ENCODE data around the gene ITGB4.

ITGB4 gene

GRCh38 chr17:75707079-75707571 is 14.1 kb upstream of the ITGB4 start:
- Histone ChIP-seq H3K27me3 (ENCODE audit: insufficient read depth, poor library complexity, severe bottlenecking) (no peaks in the 10 kb centered on the region), H3K4me3 (ENCODE audit: severe bottlenecking) (no peak overlapping the region), H3K9me3 (ENCODE audit: severe bottlenecking) (no peaks in the 10 kb centered on the region), H3K36me3 (ENCODE audit: low read depth) (peaks cover 63% of the 10 kb centered on the region), H3K27ac (ENCODE audit: poor library complexity, severe bottlenecking) (peak overlapping the region; percentile 100), H3K4me1 (ENCODE audit: insufficient read depth, poor library complexity, severe bottlenecking) (peaks cover 20% of the 10 kb centered on the region)
- ATAC-seq (ENCODE audit: low read depth) (peak; percentile 96), DNase-seq (ENCODE audit: low spot score) (peak; percentile 90)
- no peak for TF ChIP-seq CTCF (IDR thresholded peaks at IDR 0.05; ENCODE audit: poor library complexity, severe bottlenecking)

- peaks cover 13% of the 10 kb centered on the region for H3K4me1 ChIP-seq (ENCODE audit: insufficient read depth, poor library complexity, severe bottlenecking)
- TF ChIP-seq CTCF (IDR thresholded peaks at IDR 0.05; ENCODE audit: poor library complexity, severe bottlenecking): no peak
- DNase-seq (ENCODE audit: low spot score): no peak
- H3K4me3 ChIP-seq (ENCODE audit: severe bottlenecking): no peak overlapping the region
- H3K27me3 ChIP-seq (ENCODE audit: insufficient read depth, poor library complexity, severe bottlenecking): no peaks in the 10 kb centered on the region
- ATAC-seq (ENCODE audit: low read depth): peak; percentile 27; the same call in 1 of the 3 replicates
- no peak overlapping the region for H3K27ac ChIP-seq (ENCODE audit: poor library complexity, severe bottlenecking)
- no peaks in the 10 kb centered on the region for H3K9me3 ChIP-seq (ENCODE audit: severe bottlenecking)
- H3K36me3 ChIP-seq (ENCODE audit: low read depth): peaks cover 16% of the 10 kb centered on the region
Observed at GRCh38 chr17:75712446-75712845, 8.8 kb upstream of the ITGB4 start.

- Histone ChIP-seq H3K9me3 (ENCODE audit: severe bottlenecking) (no peaks in the 10 kb centered on the region), H3K4me3 (ENCODE audit: severe bottlenecking) (no peak overlapping the region), H3K27ac (ENCODE audit: poor library complexity, severe bottlenecking) (peak overlapping the region; percentile 97), H3K4me1 (ENCODE audit: insufficient read depth, poor library complexity, severe bottlenecking) (peaks cover 15% of the 10 kb centered on the region), H3K36me3 (ENCODE audit: low read depth) (peaks cover 33% of the 10 kb centered on the region), H3K27me3 (ENCODE audit: insufficient read depth, poor library complexity, severe bottlenecking) (no peaks in the 10 kb centered on the region)
- no peak for TF ChIP-seq CTCF (IDR thresholded peaks at IDR 0.05; ENCODE audit: poor library complexity, severe bottlenecking)
- DNase-seq (ENCODE audit: low spot score) (no peak), ATAC-seq (ENCODE audit: low read depth) (no peak)
Observed at GRCh38 chr17:75719732-75720131, 1.5 kb upstream of the ITGB4 start.

GRCh38 chr17:75721463-75722011 is 278 bp downstream of the ITGB4 start:
- Histone ChIP-seq H3K4me1 (ENCODE audit: insufficient read depth, poor library complexity, severe bottlenecking) (peaks cover 15% of the 10 kb centered on the region), H3K36me3 (ENCODE audit: low read depth) (peaks cover 51% of the 10 kb centered on the region), H3K9me3 (ENCODE audit: severe bottlenecking) (no peaks in the 10 kb centered on the region), H3K27ac (ENCODE audit: poor library complexity, severe bottlenecking) (peak overlapping the region; percentile 97), H3K27me3 (ENCODE audit: insufficient read depth, poor library complexity, severe bottlenecking) (no peaks in the 10 kb centered on the region), H3K4me3 (ENCODE audit: severe bottlenecking) (peak overlapping the region; percentile 93)
- DNase-seq (ENCODE audit: low spot score) (no peak), ATAC-seq (ENCODE audit: low read depth) (no peak)
- TF ChIP-seq CTCF (IDR thresholded peaks at IDR 0.05; ENCODE audit: poor library complexity, severe bottlenecking): peak; percentile 4

- peaks cover 15% of the 10 kb centered on the region for H3K4me1 ChIP-seq (ENCODE audit: insufficient read depth, poor library complexity, severe bottlenecking)
- no peak for DNase-seq (ENCODE audit: low spot score)
- peak overlapping the region; percentile 93 for H3K4me3 ChIP-seq (ENCODE audit: severe bottlenecking)
- H3K9me3 ChIP-seq (ENCODE audit: severe bottlenecking): no peaks in the 10 kb centered on the region
- H3K36me3 ChIP-seq (ENCODE audit: low read depth): peaks cover 56% of the 10 kb centered on the region
- peak overlapping the region; percentile 97 for H3K27ac ChIP-seq (ENCODE audit: poor library complexity, severe bottlenecking)
- ATAC-seq (ENCODE audit: low read depth): no peak
- TF ChIP-seq CTCF (IDR thresholded peaks at IDR 0.05; ENCODE audit: poor library complexity, severe bottlenecking): no peak
- H3K27me3 ChIP-seq (ENCODE audit: insufficient read depth, poor library complexity, severe bottlenecking): no peaks in the 10 kb centered on the region
Observed at GRCh38 chr17:75722076-75722475, 817 bp downstream of the ITGB4 start.

Measured in RWPE2 (cell line).